Superior temporal gyrus (tissue), 1 donor: ENCODE measurements around the gene NCF2.

Source experiments
- DNase-seq: peaks from one replicate; pipeline ENCODE4 v3.0.0-alpha.2; 2016; ENCODE audit errors: extremely low spot score

NCF2 gene

GRCh38 chr1:183611021-183611420, 20.8 kb upstream of the NCF2 start:
- no peak for DNase-seq

- no peak for DNase-seq
Observed at GRCh38 chr1:183609759-183610452, 19.6 kb upstream of the NCF2 start.

GRCh38 chr1:183609313-183609712, 19.1 kb upstream of the NCF2 start:
- DNase-seq = peak; percentile 92

- DNase-seq = no peak
Observed at GRCh38 chr1:183607322-183607980, 17.2 kb upstream of the NCF2 start.

GRCh38 chr1:183605904-183606303, 15.6 kb upstream of the NCF2 start:
- DNase-seq = no peak

- DNase-seq = no peak
Observed at GRCh38 chr1:183604815-183605214, 14.6 kb upstream of the NCF2 start.

- DNase-seq = no peak
Observed at GRCh38 chr1:183604038-183604808, 14.0 kb upstream of the NCF2 start.

GRCh38 chr1:183602510-183602909, 12.3 kb upstream of the NCF2 start:
- DNase-seq = no peak

GRCh38 chr1:183600634-183601033, 10.4 kb upstream of the NCF2 start:
- DNase-seq = no peak

- no peak for DNase-seq
Observed at GRCh38 chr1:183600136-183600535, 9.9 kb upstream of the NCF2 start.

GRCh38 chr1:183598386-183598785, 8.1 kb upstream of the NCF2 start:
- DNase-seq = peak; percentile 58

- no peak for DNase-seq
Observed at GRCh38 chr1:183597656-183598347, 7.5 kb upstream of the NCF2 start.

GRCh38 chr1:183596500-183596899, 6.2 kb upstream of the NCF2 start:
- DNase-seq = no peak

GRCh38 chr1:183595537-183595936, 5.3 kb upstream of the NCF2 start:
- DNase-seq = no peak

GRCh38 chr1:183593356-183593755, 3.1 kb upstream of the NCF2 start:
- DNase-seq = no peak

GRCh38 chr1:183592733-183593132, 2.5 kb upstream of the NCF2 start:
- DNase-seq = no peak

- DNase-seq = no peak
Observed at GRCh38 chr1:183589874-183590243, 400 bp downstream of the NCF2 start.

GRCh38 chr1:183589384-183589783, 875 bp downstream of the NCF2 start:
- no peak for DNase-seq

GRCh38 chr1:183588827-183589226, 1.4 kb downstream of the NCF2 start:
- peak; percentile 57 for DNase-seq

- no peak for DNase-seq
Observed at GRCh38 chr1:183586926-183587325, 3.3 kb downstream of the NCF2 start.

GRCh38 chr1:183586455-183586854, 3.8 kb downstream of the NCF2 start:
- no peak for DNase-seq

GRCh38 chr1:183585038-183585437, 5.2 kb downstream of the NCF2 start:
- no peak for DNase-seq
